Upper lobe of right lung (tissue), 1 donor: ENCODE results near the gene TBC1D21. TPM values are rescaled to one million over a fixed set of nuclear protein-coding genes. Genes with fewer than 3 reads are reported as not detected.

Experiments used
- ATAC-seq: fragments of 200-7000 bp; cut with Tn5 transposase; one replicate; pipeline ENCODE4 v1.9.1; 2020; ENCODE audit warnings: mild to moderate bottlenecking, moderate library complexity
- DNase-seq: peaks from one replicate; pipeline ENCODE4 v3.0.0-alpha.2; 2020
- H3K27ac ChIP-seq: fragments of 200-600 bp; one replicate; pipeline ENCODE4 v1.8.0; 2022
- H3K27me3 ChIP-seq: fragments of 200-600 bp; one replicate; pipeline ENCODE4 v1.8.0; 2022; ENCODE audit warnings: mild to moderate bottlenecking
- H3K36me3 ChIP-seq: fragments of 200-600 bp; one replicate; pipeline ENCODE4 v1.8.0; 2022
- H3K4me1 ChIP-seq: fragments of 200-600 bp; one replicate; pipeline ENCODE4 v1.8.0; 2022
- H3K4me3 ChIP-seq: fragments of 200-600 bp; one replicate; pipeline ENCODE4 v1.8.0; 2022; ENCODE audit warnings: mild to moderate bottlenecking
- H3K9me3 ChIP-seq: fragments of 200-600 bp; one replicate; pipeline ENCODE4 v1.8.0; 2022
- CTCF ChIP-seq: fragments of 200-600 bp; IDR thresholded peaks from one replicate; pipeline ENCODE4 v1.8.0; 2022; ENCODE audit warnings: antibody characterized with exemption
- intact Hi-C: fragments of 100-400 bp; cut with DNase I; formaldehyde crosslinking; loops from one replicate; pipeline ENCODE4 v1.11.0; 2022
- total RNA-seq: library from RNA; stranded (reverse); fragmentation: NEBNext Ultra II Directional; extraction: Animal tissue kit (Norgen Biotek cat#: 25700); gene quantifications from one replicate; pipeline ENCODE4 v1.2.1, GENCODE V29; 2021
- donor health status: DM: no; HTN: yes; CAD: no; lungs with severe emphysema.

Gene TBC1D21
- total RNA-seq, 1 donor from 2014 or later, result not detected

DNA sequence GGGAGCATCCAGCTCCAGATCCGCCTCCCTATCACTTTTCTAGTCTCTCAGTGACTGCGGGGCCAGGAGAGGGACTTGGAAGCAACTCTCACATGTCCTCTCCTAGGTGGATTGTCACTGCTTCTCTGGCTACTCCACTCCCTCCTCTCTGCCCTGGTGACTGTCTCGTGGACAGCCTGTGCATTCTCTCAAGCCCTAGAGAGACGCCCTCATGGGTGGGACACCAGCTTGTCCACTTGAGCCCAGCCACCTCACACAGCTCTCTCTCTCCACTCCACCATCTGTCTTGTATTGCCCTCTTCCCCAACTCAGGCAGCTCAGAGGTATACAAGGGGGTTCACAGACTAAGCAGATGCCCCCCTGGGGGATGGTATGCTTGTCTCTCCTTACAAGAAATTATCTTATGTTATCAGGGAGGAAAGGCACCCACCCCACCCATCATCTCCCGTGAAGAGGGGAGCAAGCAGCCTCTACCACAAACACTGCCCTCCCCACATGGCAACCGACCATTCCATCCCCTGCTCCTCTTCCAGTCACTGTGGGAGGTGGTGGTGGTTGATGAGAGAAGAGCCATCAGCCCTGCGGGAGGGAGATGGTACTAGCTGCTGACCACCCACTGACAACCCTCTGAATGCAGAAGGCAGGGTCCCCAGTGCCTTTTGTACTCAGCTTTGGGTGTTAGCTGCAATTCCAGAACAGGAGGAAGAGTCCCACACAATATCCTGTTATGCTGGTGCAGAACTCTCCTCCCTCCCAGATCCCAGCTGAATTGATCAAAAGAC lies 37.3 kb downstream of the TBC1D21 start:
- Histone ChIP-seq H3K4me1 (no peaks in the 10 kb centered on the region), H3K36me3 (no peaks in the 10 kb centered on the region), H3K4me3 (no peak overlapping the region), H3K9me3 (no peaks in the 10 kb centered on the region), H3K27ac (no peak overlapping the region), H3K27me3 (no peaks in the 10 kb centered on the region)
- no peak for TF ChIP-seq CTCF
- intact Hi-C loops, result no loop called here
- no peak for ATAC-seq
- no peak for DNase-seq

DNA sequence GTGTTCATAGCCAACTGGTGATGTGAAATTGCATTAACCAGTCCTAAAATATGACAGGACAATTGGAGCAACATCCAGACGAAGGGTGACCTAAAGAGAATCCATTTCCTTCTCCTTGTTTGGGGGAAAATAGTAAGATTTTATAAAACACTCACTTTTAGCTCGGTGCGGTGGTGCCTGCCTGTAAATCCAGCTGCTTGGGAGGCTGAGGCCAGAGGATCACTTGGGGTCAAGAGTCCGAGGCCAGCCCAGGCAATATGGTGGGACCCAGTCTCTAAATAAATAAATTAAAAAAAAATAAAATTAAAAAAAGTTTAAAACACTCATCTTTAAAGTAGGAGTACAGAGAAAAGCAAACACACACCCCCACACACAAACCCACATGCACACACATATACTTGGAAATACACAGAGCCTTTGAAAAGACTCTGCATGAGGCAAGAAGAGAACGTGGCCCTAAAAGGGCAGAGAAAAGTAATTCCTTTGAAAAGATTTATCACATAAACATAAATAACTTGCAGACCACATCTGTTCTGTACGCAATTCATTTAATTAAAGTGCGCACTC lies 38.7 kb downstream of the TBC1D21 start:
- H3K9me3 ChIP-seq, result no peaks in the 10 kb centered on the region
- no peak for ATAC-seq
- H3K4me1 ChIP-seq, result no peaks in the 10 kb centered on the region
- intact Hi-C loops, result no loop called here
- no peaks in the 10 kb centered on the region for H3K36me3 ChIP-seq
- no peak overlapping the region for H3K4me3 ChIP-seq
- no peak overlapping the region for H3K27ac ChIP-seq
- no peak for DNase-seq
- no peaks in the 10 kb centered on the region for H3K27me3 ChIP-seq
- TF ChIP-seq CTCF, result no peak

DNA sequence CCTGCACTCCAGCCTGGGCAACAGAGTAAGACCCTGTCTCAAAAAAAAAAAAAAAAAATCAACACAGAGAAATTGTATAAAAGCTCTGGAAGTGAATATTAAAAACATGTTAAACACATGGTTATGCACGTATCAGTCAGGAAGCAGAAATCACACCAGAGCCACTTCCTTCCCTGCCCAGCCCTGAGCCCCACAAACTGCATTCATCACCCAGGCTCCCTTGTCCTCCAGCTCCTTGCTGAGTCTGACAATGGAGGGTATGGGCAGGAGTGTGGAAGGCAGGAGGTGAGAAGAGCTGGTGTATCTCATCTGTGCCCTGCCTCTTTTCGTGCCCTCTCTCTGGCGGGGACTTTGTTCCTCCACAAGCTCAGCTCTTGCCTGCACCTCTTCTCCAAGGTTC lies 40.8 kb downstream of the TBC1D21 start:
- ATAC-seq (no peak), DNase-seq (no peak)
- H3K4me1 ChIP-seq, result no peaks in the 10 kb centered on the region
- no peaks in the 10 kb centered on the region for H3K9me3 ChIP-seq
- no peak for TF ChIP-seq CTCF
- no peak overlapping the region for H3K4me3 ChIP-seq
- no peaks in the 10 kb centered on the region for H3K36me3 ChIP-seq
- no peaks in the 10 kb centered on the region for H3K27me3 ChIP-seq
- H3K27ac ChIP-seq, result no peak overlapping the region
- intact Hi-C loops, result no loop called here

DNA sequence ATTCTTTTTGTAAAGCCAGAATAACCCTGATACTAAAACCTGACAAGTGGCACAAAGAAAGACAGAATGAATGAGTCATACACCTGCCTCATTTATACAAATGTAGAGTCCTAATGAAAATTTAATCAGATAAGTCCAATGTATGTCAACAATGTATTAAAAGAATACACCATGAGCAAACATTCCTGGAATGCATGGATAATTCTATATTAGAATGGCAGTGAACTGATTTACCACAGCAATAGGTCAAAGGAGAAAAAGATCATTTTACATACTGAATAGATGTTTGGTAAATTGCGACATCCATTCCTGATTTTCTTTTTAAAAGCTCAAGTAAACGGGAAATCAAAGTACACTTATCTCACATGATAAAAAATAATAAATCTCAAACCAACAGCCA lies 41.7 kb downstream of the TBC1D21 start:
- intact Hi-C loops, result no loop called here
- ATAC-seq (no peak), DNase-seq (no peak)
- Histone ChIP-seq H3K27ac (no peak overlapping the region), H3K4me3 (no peak overlapping the region), H3K9me3 (no peaks in the 10 kb centered on the region), H3K4me1 (no peaks in the 10 kb centered on the region), H3K36me3 (no peaks in the 10 kb centered on the region), H3K27me3 (no peaks in the 10 kb centered on the region)
- no peak for TF ChIP-seq CTCF

DNA sequence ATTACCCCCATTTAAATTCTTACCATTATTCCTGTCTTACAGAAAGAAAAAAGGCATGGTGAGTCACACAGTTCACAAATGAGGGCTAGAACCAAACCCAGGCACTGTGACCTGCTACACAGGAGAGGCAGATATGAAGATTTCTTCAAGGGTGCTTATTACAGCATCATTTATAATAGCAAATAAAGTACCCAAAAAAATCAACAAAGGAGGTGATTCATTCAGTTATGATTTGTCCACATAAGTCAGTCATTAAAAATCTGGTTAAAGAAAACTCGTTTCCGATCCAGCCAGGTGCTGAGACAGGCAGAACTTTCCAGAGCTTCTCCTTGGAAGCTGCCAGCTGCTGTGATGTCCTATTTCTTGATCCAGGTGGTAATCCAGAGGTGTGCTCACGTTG lies 45.4 kb downstream of the TBC1D21 start:
- H3K4me1 ChIP-seq, result peaks cover 18% of the 10 kb centered on the region
- DNase-seq (no peak), ATAC-seq (no peak)
- H3K27me3 ChIP-seq, result no peaks in the 10 kb centered on the region
- H3K4me3 ChIP-seq, result no peak overlapping the region
- H3K36me3 ChIP-seq, result no peaks in the 10 kb centered on the region
- H3K9me3 ChIP-seq, result no peaks in the 10 kb centered on the region
- H3K27ac ChIP-seq, result no peak overlapping the region
- no peak for TF ChIP-seq CTCF
- intact Hi-C loops, result no loop called here
